Measurements from ENCODE around the gene HDGFL2. TPM values are rescaled to one million over a fixed set of nuclear protein-coding genes. Genes with fewer than 3 reads are reported as not detected.
"Not testable (repeated sequence)": the region's sequence is repeated elsewhere in the genome, so short reads cannot be mapped to it uniquely, and the experiment has no call there.

HDGFL2 gene
- polyA plus RNA-seq, 1 experiment = 26.0 TPM

DNA sequence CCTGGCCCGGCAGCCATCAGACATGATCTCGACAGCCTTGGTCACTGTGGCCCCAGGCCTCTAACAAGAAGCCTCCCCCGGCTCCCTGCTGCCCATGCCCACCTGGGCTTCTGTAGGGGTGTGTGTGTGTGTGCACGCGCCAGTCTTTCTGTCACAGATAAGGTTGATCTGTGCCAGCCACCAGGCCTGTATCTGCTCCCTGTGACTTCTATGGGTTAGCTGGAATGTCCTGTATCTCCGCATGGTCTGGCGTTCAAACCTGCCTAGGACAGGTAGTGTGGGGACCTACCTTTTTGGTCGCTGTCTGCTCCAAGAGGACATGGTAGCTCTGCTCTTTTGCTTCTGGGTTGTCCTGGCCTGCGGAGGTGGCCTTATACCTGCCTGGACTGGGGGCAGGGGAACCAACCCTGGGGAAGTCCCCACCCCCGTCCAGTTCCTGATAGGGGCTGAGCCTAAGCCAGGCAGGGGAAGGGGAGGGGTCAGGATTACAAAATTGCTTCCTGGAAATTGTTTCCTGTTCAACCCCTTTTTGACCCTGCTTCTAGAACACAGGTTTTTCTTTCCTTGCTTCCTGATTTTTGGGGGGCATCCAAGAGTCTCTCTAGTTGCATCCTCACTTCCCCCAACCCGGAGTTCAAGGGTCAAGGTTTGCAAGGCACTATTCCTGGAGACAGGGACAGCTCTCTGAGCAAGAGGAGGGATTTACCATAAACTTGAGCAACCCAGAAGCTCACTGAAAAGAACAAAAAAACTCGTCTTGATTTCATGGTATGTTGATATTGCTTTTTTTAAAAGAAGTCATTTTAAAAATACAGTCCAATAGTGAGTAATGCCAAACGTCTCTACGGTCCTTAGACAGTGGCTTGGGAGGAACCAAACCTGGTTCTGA is 67.8 kb downstream of the HDGFL2 start, which contains the start of gene LRG1:
LRG1 (minus strand) TSS at position 344 of the 889 bp plus-strand sequence; CDS start at position 321, 23 bp downstream.
- peaks cover 4% of the 10 kb centered on the region for H3K27me3 ChIP-seq (ENCODE audit: control insufficient read depth, insufficient read depth, low read length)
- no peak within 1 kb of the TSS for H3K4me3 ChIP-seq (ENCODE audit: low read depth, low read length)
- no peak for DNase-seq (ENCODE audit: low read depth)
- H3K36me3 ChIP-seq (ENCODE audit: control insufficient read depth, insufficient read depth, low read length) = no peaks in the 10 kb centered on the region
- CTCF ChIA-PET = interaction anchor here (0.5 to 9.3 kb wide), 5 partner anchors 11 to 140 kb away, joined by 3 to 84 read pairs (median 3); partner anchors contain the start of genes SEMA6B and SH3GL1
- TF ChIP-seq, protein P1, sequence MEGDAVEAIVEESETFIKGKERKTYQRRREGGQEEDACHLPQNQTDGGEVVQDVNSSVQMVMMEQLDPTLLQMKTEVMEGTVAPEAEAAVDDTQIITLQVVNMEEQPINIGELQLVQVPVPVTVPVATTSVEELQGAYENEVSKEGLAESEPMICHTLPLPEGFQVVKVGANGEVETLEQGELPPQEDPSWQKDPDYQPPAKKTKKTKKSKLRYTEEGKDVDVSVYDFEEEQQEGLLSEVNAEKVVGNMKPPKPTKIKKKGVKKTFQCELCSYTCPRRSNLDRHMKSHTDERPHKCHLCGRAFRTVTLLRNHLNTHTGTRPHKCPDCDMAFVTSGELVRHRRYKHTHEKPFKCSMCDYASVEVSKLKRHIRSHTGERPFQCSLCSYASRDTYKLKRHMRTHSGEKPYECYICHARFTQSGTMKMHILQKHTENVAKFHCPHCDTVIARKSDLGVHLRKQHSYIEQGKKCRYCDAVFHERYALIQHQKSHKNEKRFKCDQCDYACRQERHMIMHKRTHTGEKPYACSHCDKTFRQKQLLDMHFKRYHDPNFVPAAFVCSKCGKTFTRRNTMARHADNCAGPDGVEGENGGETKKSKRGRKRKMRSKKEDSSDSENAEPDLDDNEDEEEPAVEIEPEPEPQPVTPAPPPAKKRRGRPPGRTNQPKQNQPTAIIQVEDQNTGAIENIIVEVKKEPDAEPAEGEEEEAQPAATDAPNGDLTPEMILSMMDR (IDR thresholded peaks at IDR 0.05; ENCODE audit: insufficient read depth, low read depth, low read length) = no peak
- POLR2A ChIA-PET = no interaction called here

DNA sequence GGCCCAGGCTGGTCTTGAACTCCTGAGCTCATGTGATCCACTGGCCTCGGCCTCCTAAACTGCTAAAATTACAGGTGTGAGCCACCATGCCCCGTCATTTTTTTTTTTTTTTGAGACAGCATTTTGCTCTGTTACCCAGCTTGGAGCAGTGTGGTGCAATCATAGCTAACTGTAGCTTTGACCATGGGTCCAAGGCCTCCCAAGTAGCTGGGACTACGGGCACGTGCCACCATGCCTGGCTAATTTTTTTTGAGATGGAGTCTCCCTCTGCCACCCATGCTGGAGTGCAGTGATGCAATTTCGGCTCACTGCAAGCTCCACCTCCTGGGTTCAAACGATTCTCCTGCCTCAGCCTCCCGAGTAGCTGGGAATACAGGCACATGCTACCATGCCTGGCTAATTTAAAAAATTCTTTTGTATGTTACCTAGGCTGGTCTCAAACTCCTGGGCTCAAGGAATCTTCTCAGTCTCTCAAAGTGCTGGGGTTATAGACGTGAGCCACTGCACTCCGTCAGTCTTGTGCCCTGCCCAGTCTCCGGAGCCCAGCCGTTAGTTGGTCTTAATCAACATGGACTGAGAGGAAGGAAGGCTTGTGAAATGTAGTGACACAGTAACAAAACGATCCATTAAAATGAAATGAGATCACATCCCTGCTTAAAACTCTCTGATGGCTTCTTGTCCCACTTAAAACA is 69.2 kb downstream of the HDGFL2 start:
- no peak for DNase-seq (ENCODE audit: low read depth)
- Histone ChIP-seq H3K4me3 (ENCODE audit: low read depth, low read length) (no peak overlapping the region), H3K36me3 (ENCODE audit: control insufficient read depth, insufficient read depth, low read length) (no peaks in the 10 kb centered on the region), H3K27me3 (ENCODE audit: control insufficient read depth, insufficient read depth, low read length) (peaks cover 4% of the 10 kb centered on the region)
- POLR2A ChIA-PET = no interaction called here
- CTCF ChIA-PET = interaction anchor here (0.6 to 9.3 kb wide), 5 partner anchors 10 to 141 kb away, joined by 3 to 84 read pairs (median 3); partner anchors contain the start of genes SEMA6B and SH3GL1
- TF ChIP-seq, protein P1 (IDR thresholded peaks at IDR 0.05; ENCODE audit: insufficient read depth, low read depth, low read length) = no peak

DNA sequence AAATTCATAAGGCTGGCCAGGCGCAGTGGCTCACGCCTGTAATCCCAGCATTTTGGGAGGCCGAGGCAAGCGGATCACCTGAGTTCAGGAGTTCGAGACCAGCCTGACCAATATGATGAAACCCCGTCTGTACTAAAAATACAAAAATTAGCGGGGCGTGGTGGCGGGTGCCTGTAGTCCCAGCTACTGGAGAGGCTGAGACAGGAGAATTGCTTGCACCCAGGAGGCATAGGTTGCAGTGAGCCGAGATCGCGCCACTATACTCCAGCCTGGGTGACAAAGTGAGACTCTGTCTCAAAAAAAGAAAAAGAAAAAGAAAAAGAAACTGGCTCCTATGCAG is 69.7 kb downstream of the HDGFL2 start:
- H3K4me3 ChIP-seq (ENCODE audit: low read depth, low read length); H3K27me3 ChIP-seq (ENCODE audit: control insufficient read depth, insufficient read depth, low read length); H3K36me3 ChIP-seq (ENCODE audit: control insufficient read depth, insufficient read depth, low read length); POLR2A ChIA-PET; DNase-seq (ENCODE audit: low read depth): not testable (repeated sequence)
- CTCF ChIA-PET = interaction anchor here (0.8 to 2.6 kb wide), 2 partner anchors 18 kb away, joined by 3 to 11 read pairs; partner anchors contain the start of gene SEMA6B

DNA sequence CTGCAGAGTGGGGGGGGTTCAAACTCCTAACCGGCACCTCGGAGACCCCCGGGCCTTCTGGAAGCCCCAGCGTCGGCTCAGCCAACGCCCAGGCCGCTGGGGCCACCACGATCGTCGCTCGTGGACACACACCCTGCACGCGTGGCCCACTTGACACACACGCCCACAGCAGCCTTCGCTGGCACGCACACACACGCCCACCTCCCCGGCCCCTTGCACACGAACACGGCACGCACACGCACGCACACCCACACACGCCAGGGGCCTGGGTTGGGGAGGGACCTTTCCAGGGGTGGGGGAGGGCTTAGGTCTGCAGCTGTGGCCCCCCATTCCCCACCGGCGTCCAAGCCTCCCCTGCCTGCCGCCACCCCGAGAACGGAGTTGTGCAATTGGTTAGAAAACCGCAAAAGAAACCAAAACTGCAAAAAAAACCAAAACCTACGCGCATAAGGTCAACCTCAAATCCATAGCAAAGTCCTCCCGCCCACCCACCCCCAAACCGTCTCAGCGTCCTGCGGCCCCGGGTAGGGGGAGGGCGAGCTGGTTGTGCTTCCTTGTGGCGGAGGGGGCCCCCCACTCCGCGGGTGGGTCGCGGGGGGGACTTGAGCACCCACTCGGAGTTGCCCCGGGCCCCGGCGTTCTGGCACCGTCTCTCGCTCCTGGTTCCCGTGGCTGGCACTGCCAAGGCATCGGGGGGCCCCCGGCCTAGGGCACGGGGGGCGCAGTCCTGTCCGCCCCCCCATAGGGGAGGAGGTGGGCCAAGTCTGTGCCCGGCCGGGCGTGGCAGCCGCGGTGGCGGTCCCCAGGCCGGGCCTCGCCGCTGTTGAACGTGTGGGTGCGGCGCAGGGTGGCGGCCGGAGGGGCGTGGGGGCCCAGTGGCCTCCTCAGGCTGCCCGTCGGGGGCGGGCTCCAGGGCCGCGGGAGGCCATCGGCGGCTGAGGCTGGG is 71.1 kb downstream of the HDGFL2 start:
- TF ChIP-seq, protein P1 (IDR thresholded peaks at IDR 0.05; ENCODE audit: insufficient read depth, low read depth, low read length) = no peak
- Histone ChIP-seq H3K27me3 (ENCODE audit: control insufficient read depth, insufficient read depth, low read length) (peaks cover 4% of the 10 kb centered on the region), H3K36me3 (ENCODE audit: control insufficient read depth, insufficient read depth, low read length) (no peaks in the 10 kb centered on the region), H3K4me3 (ENCODE audit: low read depth, low read length) (no peak overlapping the region)
- ChIA-PET CTCF (interaction anchor here (1.5 kb wide), 1 partner anchor 18 kb away, joined by 4 read pairs; no protein-coding TSS in a partner anchor), POLR2A (no interaction called here)
- no peak for DNase-seq (ENCODE audit: low read depth)

Measured in BJ (cell line).